ENCODE data around the gene IRF8.
"Not testable (repeated sequence)": the region's sequence is repeated elsewhere in the genome, so short reads cannot be mapped to it uniquely, and the experiment has no call there.

IRF8 gene

DNA sequence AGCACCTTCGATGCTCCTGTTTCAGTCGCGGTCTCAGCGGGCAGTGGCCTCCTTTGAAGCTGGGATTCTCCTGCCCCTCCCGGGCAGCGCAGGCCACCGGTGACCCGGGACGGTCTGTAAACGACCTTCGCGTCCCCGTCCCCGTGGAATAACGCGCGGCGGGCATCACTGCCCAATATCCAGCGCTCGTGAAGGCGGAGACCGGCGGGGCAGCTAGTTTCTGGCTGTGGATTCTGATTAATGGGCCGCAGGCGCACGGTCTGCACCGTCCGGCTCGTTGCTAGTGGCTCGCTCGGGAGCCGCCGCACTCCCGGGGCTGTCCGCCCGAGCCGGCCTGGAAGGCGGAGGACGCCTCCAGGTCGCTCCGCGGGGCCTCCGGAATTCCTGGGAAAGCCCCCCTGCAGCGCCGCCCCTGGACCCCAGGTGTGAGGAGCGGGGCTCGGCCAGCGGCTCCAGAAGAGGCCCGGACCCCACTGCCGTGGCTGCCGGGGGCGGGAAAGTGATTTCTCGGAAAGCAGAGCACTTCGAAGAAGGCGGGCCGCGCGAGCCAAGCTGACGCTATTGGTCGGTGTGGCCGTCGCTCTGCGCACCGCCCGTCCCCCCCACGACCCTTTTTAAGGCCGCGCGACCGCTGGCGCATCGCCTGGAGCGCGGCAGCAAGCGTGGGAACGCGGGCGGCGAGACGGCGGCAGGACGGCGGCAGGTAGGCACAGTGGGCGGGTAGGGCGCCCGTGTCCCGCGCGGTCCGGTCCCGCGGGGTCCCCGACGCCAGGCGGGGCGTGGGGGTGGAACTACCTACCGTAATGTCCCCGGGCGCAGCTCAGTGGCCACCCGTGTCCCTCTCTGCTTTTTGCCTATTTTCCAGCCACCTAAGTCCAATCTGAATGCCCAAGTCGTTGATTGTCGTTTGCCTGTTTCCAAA lies at the start of gene IRF8:
Gene IRF8, plus strand, starts transcription at position 642 of the 922 bp plus-strand sequence. CDS start 3,854 bp downstream, outside the sequence.
- peak; percentile 36 for DNase-seq (ENCODE audit: low spot score)

- DNase-seq (ENCODE audit: low spot score), result no peak
Observed at GRCh38 chr16:85849388-85849787, 49.6 kb upstream of the IRF8 start.

GRCh38 chr16:85850344-85850880 lies 48.5 kb upstream of the IRF8 start:
- DNase-seq (ENCODE audit: low spot score), result no peak

DNA sequence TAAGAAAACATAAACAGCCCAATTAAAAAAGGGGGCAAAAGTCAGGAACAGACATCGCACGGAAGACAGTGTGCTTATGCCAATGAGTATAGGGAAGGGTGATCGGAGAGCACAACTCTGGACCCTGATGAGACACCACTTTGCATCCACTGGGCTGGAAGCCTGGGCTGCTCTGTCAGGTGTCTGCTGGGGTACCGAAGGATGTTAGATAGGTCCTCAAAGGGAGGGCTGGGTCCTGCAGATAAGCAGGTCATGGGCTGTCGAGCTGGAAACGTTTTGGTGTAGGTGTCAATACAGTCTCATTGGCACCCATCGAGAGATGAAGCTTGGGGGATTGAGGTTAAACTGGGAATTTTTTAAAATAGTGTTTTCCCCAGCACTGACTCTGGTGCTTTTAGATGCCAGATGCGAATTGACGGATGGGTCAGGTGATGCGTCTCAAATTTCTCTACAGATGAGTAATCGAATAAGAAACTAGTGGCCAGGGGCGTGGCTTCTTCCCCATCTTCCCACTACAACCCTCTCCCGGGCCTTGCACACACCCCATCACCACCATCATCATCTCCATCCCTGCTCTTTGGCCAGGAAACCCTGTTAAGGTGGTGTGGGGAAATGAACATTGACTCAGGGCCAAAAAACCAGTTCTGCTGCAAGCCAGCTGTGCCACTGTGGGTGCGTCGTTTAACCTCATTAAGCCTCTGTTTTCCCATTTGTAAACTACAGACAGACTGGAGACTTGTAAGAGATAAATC lies 47.8 kb upstream of the IRF8 start:
- no peak for DNase-seq (ENCODE audit: low spot score)

GRCh38 chr16:85853547-85854545 lies 45.1 kb upstream of the IRF8 start:
- no peak for DNase-seq (ENCODE audit: low spot score)

DNA sequence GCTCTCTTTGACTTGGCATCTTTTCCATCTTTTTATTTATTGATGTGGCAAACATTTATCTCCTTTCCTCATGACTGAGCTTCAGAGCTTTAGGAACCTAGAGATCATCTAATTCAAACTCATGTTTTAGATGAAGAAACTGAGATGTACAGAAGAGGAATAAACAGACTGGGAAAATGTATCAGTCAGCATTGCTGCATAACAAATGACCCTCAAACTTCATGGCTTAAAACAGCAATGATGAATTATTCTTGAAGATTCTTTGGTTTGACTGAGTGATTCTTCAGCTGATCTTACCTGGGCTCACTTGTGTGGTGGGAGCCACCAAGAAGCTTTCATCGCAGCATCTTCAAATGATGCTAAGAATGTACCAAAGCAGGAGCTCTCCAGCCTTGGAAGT lies 44.0 kb upstream of the IRF8 start:
- no peak for DNase-seq (ENCODE audit: low spot score)

DNA sequence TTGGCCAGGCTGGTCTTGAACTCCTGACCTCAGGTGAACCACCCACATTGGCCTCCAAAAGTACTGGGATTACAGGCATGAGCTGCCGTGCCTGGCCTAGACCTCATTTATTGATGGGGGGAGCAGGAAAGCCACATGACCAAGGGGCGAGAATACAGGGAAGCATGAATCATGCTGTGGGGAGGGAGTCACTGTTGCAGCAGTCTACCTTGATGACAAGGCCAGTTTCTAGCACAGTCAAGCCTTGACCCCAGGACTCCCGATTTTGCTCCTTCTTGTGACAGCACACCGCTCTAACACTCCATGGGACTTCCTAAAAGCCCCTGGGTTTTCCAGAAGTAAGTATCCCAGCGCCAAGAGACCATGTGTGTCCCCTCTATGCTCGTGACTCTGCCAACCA lies 42.9 kb upstream of the IRF8 start:
- no peak for DNase-seq (ENCODE audit: low spot score)

DNA sequence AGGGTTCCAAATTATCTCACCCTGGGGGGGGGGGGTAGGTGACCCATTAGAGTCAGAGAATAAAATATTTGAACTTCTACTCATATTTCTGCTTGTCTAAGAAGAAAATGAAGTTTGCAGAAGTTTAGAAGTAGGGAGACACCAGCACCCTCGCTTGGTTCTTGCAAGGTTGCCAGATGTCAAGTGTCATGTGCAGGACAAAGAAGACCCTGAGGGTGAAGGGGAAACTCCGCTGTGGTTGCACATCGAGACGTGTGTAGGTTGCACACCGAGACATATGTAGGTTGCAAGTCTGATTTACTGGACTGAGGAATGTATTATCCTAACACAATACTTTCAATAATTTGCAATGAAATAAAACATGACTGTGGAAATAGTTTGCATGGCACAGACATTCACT lies 42.4 kb upstream of the IRF8 start:
- DNase-seq (ENCODE audit: low spot score), result no peak

- DNase-seq (ENCODE audit: low spot score), result no peak
Observed at GRCh38 chr16:85857406-85857805, 41.6 kb upstream of the IRF8 start.

DNA sequence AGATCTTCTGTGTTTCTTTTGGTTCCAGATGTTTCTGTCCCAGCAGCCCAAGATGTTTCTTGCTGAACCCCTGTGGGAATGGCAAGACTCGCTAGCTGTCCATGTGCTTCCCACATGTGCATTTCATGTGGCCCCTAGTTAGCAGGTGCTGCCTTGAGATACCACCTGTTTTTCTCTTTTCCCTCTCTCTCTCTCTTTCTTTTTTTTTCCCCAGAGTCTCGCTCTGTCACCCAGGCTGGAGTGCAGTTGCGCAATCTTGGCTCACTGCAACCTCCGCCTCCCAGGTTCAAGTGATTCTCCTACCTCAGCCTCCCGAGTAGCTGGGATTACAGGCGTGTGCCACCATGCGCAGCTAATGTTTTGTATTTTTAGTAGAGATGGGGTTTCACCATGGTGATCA lies 40.4 kb upstream of the IRF8 start:
- DNase-seq (ENCODE audit: low spot score), result not testable (repeated sequence)

DNA sequence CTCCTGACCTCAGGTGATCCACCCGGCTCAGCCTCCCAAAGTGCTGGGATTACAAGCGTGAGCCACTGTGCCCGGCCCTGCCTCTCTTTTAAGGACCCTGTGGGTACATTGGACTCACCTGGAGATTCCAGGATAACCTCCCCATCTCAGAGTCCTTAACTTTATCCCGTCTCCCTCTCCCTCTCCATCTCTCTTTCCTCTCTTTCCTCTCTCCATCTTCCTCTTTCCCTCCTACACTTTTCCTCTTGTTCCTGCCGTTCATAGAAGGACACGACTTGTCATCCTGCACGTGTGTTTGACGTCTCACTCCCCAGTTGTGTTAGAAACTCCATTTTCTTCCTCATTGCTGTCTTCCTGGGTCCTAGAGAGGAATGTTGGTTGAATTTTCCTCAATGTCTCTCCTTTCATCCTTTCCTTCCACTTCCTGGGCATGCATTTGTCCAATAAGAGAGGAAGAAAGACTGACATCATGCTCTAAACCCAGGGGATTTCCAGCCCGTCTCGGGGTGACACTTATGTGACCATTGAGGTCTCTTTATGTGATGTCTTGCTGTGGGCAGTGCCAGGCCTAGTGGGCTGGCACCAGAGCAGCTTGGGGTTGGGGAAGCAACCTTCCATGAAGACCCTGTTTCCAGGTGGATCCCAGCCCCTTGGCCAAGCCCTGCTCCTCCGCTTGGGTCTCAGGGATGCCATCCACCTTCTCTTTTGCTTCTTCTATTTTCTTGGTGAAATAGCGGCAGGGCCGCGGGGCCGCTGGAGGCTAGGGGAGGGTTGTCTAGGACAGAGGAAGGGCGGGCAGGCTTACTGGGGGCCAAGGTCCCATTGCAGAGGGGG lies 39.8 kb upstream of the IRF8 start:
- no peak for DNase-seq (ENCODE audit: low spot score)

DNA sequence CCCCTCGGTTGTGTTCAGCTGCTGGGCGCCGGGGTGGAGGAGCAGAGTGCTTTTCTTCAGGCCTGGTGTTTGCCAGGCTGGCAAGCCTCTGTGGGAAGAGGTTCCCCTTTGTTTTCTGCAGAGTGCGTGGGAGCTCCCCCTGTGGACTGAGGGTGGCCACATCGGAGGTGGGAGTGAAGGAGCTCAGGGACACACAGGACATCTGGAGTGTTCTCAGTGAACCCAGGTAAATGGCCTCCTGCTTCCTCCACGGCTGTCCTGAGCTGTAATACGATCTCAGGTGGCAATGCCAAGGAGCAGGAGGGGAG lies 39.2 kb upstream of the IRF8 start:
- DNase-seq (ENCODE audit: low spot score), result no peak

DNA sequence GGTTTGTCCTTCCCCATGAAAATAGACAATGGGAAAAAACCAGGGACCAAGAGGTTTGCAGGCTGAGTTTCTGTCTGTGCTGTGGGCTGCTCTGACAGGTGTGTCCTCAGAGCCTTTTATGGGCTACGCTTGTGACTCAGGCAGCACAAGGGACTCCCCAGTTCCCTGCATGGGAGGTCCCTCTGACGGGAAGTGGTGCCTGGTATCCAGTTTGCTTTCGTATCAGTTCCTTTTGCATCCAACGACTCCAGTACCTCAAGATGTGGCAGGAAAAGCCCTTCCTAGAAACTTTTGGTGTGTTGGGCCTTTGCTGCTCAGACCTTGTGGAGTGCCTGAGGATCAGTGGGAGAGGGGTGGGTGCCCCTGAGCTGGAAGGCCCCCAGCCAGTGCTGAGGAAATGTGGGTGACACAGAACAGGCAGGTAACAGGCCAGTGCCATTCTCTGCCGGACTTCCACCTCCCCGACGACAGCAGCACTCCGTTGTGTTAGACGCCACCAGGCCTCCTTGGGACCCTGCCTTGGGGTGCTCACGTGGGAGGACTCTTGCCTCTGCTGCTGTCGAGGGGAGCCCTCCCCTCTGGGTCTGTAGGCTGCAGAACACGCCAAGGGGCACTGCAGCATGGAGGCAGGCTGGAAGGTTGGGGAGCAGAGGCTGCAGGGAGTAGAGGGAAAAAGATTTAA lies 38.4 kb upstream of the IRF8 start:
- DNase-seq (ENCODE audit: low spot score), result no peak

DNA sequence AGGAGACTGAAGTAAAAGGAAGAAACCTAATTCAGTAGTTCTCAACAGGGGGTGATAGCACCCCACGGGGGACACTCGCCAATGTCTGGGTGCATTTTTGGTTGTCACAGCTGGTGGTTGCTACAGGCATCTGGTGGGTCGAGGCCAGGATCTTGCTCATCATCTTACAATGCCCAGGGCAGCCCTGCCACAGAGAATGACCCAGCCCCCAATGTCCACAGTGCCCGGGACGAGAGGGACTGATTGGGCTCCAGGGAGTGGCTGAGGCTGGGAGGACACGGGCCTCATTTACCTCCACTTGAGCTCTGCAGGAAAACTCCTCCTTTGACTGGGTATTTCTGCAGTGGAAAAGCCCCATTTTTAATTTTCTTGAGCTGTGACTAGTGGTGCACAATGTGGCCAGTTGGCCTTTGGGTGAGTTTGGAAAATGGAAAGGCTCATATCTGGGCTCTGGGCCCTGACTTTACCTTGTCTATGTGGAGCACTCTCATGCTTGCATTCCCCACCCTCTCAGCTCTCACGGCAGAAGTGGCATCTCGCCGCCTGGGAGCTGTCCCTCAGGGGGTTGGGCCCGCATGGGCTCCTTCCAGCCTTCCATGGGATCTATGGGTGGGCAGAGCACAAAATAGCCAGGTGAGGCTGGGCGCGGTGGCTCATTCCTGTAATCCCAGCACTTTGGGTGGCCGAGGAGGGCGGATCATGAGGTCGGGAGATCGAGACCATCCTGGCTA lies 37.7 kb upstream of the IRF8 start:
- no peak for DNase-seq (ENCODE audit: low spot score)

- DNase-seq (ENCODE audit: low spot score), result no peak
Observed at GRCh38 chr16:85862476-85863383, 36.2 kb upstream of the IRF8 start.

DNA sequence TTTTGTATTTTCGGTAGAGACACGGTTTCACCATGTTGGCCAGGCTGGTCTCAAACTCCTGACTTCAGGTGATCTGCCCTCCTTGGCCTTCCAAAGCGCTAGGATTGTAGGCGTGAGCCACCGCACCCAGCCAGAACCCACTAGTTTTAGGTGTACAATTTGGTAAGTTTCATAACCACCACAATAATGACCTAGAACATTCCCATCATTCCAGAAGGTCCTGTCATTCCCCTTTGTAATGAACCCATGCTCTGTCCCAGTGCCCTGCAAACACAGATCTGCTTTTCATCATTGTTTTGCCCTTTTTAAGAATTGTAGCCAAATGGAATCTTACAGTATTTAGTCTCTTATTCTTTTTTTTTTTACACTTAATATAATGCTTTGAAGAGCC lies 35.6 kb upstream of the IRF8 start:
- DNase-seq (ENCODE audit: low spot score), result no peak

GRCh38 chr16:85864965-85865364 lies 34.0 kb upstream of the IRF8 start:
- DNase-seq (ENCODE audit: low spot score), result no peak

DNA sequence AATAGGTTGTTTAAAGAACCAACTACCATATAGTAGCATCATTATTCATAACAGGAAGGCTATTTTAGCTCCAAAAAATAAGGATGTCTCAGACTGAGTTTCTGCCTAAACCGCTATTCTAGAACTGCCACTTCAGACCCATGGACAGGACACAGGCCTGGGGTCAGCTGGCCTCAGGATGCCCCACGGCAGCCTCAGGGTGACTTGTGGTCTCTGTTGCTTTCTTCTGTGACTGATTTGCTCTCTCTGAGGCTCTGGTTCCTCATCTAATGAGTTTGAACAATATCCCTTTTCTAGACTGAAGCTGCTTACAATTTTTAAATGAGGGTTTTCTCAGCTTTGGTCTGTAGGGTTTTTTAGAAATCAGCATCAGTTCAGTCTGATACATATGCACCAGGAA lies 31.8 kb upstream of the IRF8 start:
- no peak for DNase-seq (ENCODE audit: low spot score)

GRCh38 chr16:85868495-85868894 lies 30.5 kb upstream of the IRF8 start:
- no peak for DNase-seq (ENCODE audit: low spot score)

Data from cerebellar cortex (tissue), 1 donor.